Parathyroid adenoma (tissue), 2 donors: ENCODE results near the gene SNX25.

Experiments used
- H2AFZ ChIP-seq: fragments of 300-600 bp; sonication (generic); one replicate; pipeline ENCODE4 v1.7.0; 2017; ENCODE audit warnings: antibody characterized with exemption, mild to moderate bottlenecking
- H3K27ac ChIP-seq: fragments of 300-600 bp; sonication (generic); one replicate; pipeline ENCODE4 v1.7.0; 2017
- H3K27me3 ChIP-seq: fragments of 300-600 bp; sonication (generic); one replicate; pipeline ENCODE4 v1.7.0; 2017; ENCODE audit warnings: low read length; ENCODE audit not compliant: control insufficient read depth, insufficient read depth
- H3K36me3 ChIP-seq: fragments of 300-600 bp; sonication (generic); one replicate; pipeline ENCODE4 v1.7.0; 2017; ENCODE audit warnings: low read length; ENCODE audit not compliant: control insufficient read depth, insufficient read depth
- H3K4me1 ChIP-seq: fragments of 300-600 bp; sonication (generic); one replicate; pipeline ENCODE4 v1.7.0; 2017; ENCODE audit warnings: control low read depth
- H3K4me2 ChIP-seq: fragments of 300-600 bp; sonication (generic); one replicate; pipeline ENCODE4 v1.7.0; 2017; ENCODE audit warnings: low read length
- H3K4me3 ChIP-seq: fragments of 300-600 bp; sonication (generic); one replicate; pipeline ENCODE4 v1.7.0; 2017; ENCODE audit warnings: low read depth, low read length
- H3K79me2 ChIP-seq: fragments of 300-600 bp; sonication (generic); one replicate; pipeline ENCODE4 v1.7.0; 2017; ENCODE audit warnings: control low read depth
- H3K9ac ChIP-seq: fragments of 300-600 bp; sonication (generic); one replicate; pipeline ENCODE4 v1.7.0; 2017; ENCODE audit warnings: mild to moderate bottlenecking
- H3K9me3 ChIP-seq: fragments of 300-600 bp; sonication (generic); one replicate; pipeline ENCODE4 v1.7.0; 2017; ENCODE audit warnings: low read length; ENCODE audit not compliant: control insufficient read depth
- TF ChIP-seq, protein P1 (sequence below): fragments of 300-600 bp; sonication (generic); IDR thresholded peaks from one replicate; pipeline ENCODE4 v1.7.0; 2017; ENCODE audit warnings: antibody characterized with exemption, mild to moderate bottlenecking
- donor health status: primary hyperparathyroidism.

Gene SNX25

DNA sequence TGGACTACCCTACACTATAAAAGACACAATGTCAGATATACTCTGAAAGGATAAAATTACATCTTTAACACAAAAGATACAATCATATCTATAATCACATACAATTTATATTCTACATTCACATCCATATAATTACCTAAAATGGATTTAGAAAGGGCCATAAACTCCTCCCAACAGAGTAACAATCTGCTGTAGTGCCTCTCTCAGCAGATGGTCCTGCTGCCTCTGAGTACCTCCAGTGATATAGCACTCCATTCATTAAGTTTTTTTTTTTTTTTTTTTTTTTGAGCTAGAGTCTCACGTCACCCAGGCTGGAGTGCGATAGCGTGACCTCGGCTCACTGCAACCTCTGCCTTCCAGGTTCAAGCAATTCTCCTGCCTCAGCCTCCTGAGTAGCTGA lies 194.6 kb downstream of the SNX25 start:
- no peak overlapping the region for H3K27ac ChIP-seq
- no peaks in the 10 kb centered on the region for H3K36me3 ChIP-seq
- H3K4me1 ChIP-seq: no peaks in the 10 kb centered on the region
- no peak overlapping the region for H3K4me2 ChIP-seq
- no peaks in the 10 kb centered on the region for H3K9me3 ChIP-seq
- H3K79me2 ChIP-seq: no peaks in the 10 kb centered on the region
- TF ChIP-seq, protein P1, sequence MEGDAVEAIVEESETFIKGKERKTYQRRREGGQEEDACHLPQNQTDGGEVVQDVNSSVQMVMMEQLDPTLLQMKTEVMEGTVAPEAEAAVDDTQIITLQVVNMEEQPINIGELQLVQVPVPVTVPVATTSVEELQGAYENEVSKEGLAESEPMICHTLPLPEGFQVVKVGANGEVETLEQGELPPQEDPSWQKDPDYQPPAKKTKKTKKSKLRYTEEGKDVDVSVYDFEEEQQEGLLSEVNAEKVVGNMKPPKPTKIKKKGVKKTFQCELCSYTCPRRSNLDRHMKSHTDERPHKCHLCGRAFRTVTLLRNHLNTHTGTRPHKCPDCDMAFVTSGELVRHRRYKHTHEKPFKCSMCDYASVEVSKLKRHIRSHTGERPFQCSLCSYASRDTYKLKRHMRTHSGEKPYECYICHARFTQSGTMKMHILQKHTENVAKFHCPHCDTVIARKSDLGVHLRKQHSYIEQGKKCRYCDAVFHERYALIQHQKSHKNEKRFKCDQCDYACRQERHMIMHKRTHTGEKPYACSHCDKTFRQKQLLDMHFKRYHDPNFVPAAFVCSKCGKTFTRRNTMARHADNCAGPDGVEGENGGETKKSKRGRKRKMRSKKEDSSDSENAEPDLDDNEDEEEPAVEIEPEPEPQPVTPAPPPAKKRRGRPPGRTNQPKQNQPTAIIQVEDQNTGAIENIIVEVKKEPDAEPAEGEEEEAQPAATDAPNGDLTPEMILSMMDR: no peak
- no peaks in the 10 kb centered on the region for H3K27me3 ChIP-seq
- H3K4me3 ChIP-seq: no peak overlapping the region
- H2AFZ ChIP-seq: no peak overlapping the region
- H3K9ac ChIP-seq: no peak overlapping the region

DNA sequence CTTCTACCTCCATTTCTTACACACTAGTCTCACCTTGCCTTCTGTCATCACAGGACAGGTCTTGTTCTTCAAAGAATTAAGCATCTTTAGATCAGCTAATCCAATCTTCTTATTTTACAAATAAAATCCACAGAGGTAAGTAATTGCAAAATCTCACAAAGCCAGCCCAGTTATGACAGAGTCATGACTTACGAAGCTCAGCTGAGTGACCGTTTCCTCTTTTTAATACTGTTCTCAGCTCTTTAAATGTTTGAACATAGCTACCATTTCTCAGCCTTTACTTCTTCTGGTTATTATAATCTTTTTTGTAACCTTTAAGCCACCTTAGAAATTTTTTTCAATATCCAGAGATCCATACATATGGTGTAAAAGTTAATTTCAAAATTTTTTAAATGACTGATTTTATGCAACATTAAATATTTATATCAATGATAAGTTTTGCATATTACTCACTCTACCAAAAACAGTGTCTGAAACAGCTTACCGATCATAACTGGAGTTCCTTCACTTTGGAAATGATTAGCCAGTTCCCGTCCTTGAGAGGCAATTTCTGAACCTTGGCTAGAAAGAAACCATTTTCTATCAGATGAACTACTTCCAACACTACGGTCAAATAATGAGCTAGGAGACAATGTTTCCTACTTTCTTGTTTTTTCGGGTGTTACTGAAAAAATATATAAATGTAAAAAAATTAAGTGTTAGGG lies 196.1 kb downstream of the SNX25 start:
- Histone ChIP-seq H3K27me3 (no peaks in the 10 kb centered on the region), H3K79me2 (no peaks in the 10 kb centered on the region)

DNA sequence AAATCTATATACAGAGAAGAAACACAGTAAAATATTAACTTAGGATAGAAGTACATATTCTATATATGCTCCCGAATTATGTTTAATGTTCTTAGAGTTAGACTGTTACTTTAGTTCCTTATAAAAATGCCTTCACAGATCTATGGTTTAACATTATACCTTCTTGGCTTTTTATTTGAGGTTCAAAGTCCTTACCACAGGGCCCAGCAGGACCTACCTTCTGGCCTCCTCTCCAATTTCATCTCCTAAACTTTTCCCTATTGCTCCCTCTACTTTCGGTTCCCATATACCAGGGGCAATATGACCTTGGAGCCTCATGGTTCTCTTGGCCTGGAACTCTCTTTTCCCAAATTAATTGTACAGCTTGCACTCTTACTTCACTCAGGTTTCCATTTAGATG lies 199.0 kb downstream of the SNX25 start:
- no peaks in the 10 kb centered on the region for H3K79me2 ChIP-seq
- H2AFZ ChIP-seq: no peak overlapping the region
- no peak overlapping the region for H3K9ac ChIP-seq
- no peak overlapping the region for H3K4me3 ChIP-seq
- H3K36me3 ChIP-seq: no peaks in the 10 kb centered on the region
- H3K9me3 ChIP-seq: no peaks in the 10 kb centered on the region
- no peaks in the 10 kb centered on the region for H3K4me1 ChIP-seq
- TF ChIP-seq, protein P1: no peak
- H3K27ac ChIP-seq: no peak overlapping the region
- H3K27me3 ChIP-seq: no peaks in the 10 kb centered on the region
- H3K4me2 ChIP-seq: no peak overlapping the region

More for the DNA sequence above, 196.1 kb downstream of the SNX25 start:
- H3K4me2 ChIP-seq: no peak overlapping the region
- no peaks in the 10 kb centered on the region for H3K36me3 ChIP-seq
- H3K4me3 ChIP-seq: no peak overlapping the region
- TF ChIP-seq, protein P1: no peak
- H3K9me3 ChIP-seq: no peaks in the 10 kb centered on the region
- H3K27ac ChIP-seq: no peak overlapping the region
- no peak overlapping the region for H2AFZ ChIP-seq
- H3K4me1 ChIP-seq: no peaks in the 10 kb centered on the region
- no peak overlapping the region for H3K9ac ChIP-seq

DNA sequence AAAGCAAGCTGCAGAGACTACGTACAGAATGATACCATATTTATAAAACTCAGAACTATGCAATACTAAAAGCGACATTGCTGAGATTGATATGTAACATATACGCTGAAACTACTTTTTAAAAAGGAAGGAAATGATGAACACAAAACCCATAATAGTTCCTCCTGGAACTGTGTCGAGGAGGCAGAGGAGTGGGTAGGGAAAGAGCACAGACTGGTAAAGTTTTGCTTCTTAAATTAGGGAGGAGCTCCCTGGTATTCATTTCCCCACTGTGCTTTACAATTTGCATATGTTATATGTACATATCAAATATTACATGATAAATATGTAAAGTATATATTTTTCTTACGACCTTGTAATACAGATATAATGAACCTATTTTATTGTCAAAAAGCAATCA lies 202.5 kb downstream of the SNX25 start:
- H3K4me2 ChIP-seq: no peak overlapping the region
- H3K79me2 ChIP-seq: no peaks in the 10 kb centered on the region
- no peak overlapping the region for H3K4me3 ChIP-seq
- no peaks in the 10 kb centered on the region for H3K36me3 ChIP-seq
- H2AFZ ChIP-seq: no peak overlapping the region
- no peaks in the 10 kb centered on the region for H3K4me1 ChIP-seq
- H3K9ac ChIP-seq: no peak overlapping the region
- TF ChIP-seq, protein P1: no peak
- H3K9me3 ChIP-seq: no peaks in the 10 kb centered on the region
- H3K27me3 ChIP-seq: no peaks in the 10 kb centered on the region
- no peak overlapping the region for H3K27ac ChIP-seq

DNA sequence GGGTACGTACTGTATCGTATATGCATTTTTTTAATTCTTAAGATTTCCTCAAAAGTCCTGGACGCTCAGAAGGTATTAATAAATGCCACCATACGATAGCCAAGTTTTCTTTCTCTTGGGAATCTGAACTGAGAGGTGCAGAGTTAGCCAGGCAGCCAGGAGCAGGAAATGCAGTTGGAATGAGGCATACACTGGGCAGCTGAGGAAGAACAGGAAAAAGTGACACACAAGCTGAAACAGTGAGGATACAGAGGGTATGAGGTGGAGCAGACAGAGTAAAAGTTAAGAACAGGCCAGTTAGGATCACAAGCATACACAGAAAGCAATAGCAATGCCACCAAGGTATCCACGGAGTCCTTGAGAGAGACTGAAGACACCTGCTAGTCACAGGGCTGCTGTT lies 203.0 kb downstream of the SNX25 start:
- no peak overlapping the region for H3K9ac ChIP-seq
- no peaks in the 10 kb centered on the region for H3K4me1 ChIP-seq
- H2AFZ ChIP-seq: no peak overlapping the region
- H3K27me3 ChIP-seq: no peaks in the 10 kb centered on the region
- H3K4me2 ChIP-seq: no peak overlapping the region
- H3K4me3 ChIP-seq: no peak overlapping the region
- H3K27ac ChIP-seq: no peak overlapping the region
- no peaks in the 10 kb centered on the region for H3K79me2 ChIP-seq
- H3K36me3 ChIP-seq: no peaks in the 10 kb centered on the region
- no peaks in the 10 kb centered on the region for H3K9me3 ChIP-seq
- TF ChIP-seq, protein P1: no peak
